ENCODE measurements around the gene DPYSL4. TPM values are rescaled to one million over a fixed set of nuclear protein-coding genes. Genes with fewer than 3 reads are reported as not detected.

DPYSL4 gene
- total RNA-seq, 2 donors from 2014 or later, result 4.1 to 22.6 TPM

GRCh38 chr10:132233501-132234085, 46.8 kb downstream of the DPYSL4 start:
- no peak overlapping the region for H3K27ac ChIP-seq
- H3K9me3 ChIP-seq, result no peaks in the 10 kb centered on the region
- TF ChIP-seq CTCF (IDR thresholded peaks at IDR 0.05), result no peak
- no peak for TF ChIP-seq POLR2AphosphoS5 (IDR thresholded peaks at IDR 0.05)
- no peak for TF ChIP-seq POLR2A (IDR thresholded peaks at IDR 0.05)
- no peaks in the 10 kb centered on the region for H3K27me3 ChIP-seq (replicated peaks; ENCODE audit: insufficient read depth)
- WGBS, result 77% methylated on average over 18 of the region's 18 CpGs
- no peaks in the 10 kb centered on the region for H3K4me1 ChIP-seq (replicated peaks)
- no peak overlapping the region for H3K4me3 ChIP-seq
- intact Hi-C loops (cut with DNase I), result no loop called here
- DNase-seq (ENCODE audit: low spot score), result no peak
- H3K36me3 ChIP-seq, result no peaks in the 10 kb centered on the region

GRCh38 chr10:132234860-132235259, 48.1 kb downstream of the DPYSL4 start:
- 93% methylated on average over 6 of the region's 6 CpGs for WGBS
- Histone ChIP-seq H3K9me3 (no peaks in the 10 kb centered on the region), H3K4me1 (replicated peaks) (no peaks in the 10 kb centered on the region), H3K4me3 (no peak overlapping the region), H3K27me3 (replicated peaks; ENCODE audit: insufficient read depth) (no peaks in the 10 kb centered on the region), H3K36me3 (no peaks in the 10 kb centered on the region), H3K27ac (no peak overlapping the region)
- DNase-seq (ENCODE audit: low spot score), result no peak
- intact Hi-C loops (cut with DNase I), result no loop called here
- no peak for TF ChIP-seq POLR2A (IDR thresholded peaks at IDR 0.05)
- no peak for TF ChIP-seq POLR2AphosphoS5 (IDR thresholded peaks at IDR 0.05)
- no peak for TF ChIP-seq CTCF (IDR thresholded peaks at IDR 0.05)

GRCh38 chr10:132236161-132236560, 49.4 kb downstream of the DPYSL4 start:
- no peak for DNase-seq (ENCODE audit: low spot score)
- Histone ChIP-seq H3K27me3 (replicated peaks; ENCODE audit: insufficient read depth) (no peaks in the 10 kb centered on the region), H3K27ac (no peak overlapping the region), H3K36me3 (no peaks in the 10 kb centered on the region), H3K4me1 (replicated peaks) (no peaks in the 10 kb centered on the region), H3K4me3 (no peak overlapping the region), H3K9me3 (no peaks in the 10 kb centered on the region)
- no peak for TF ChIP-seq POLR2AphosphoS5 (IDR thresholded peaks at IDR 0.05)
- 95% methylated on average over 21 of the region's 21 CpGs for WGBS
- intact Hi-C loops (cut with DNase I), result no loop called here

GRCh38 chr10:132236881-132237280, 50.1 kb downstream of the DPYSL4 start:
- no peak overlapping the region for H3K4me3 ChIP-seq
- no peak for TF ChIP-seq POLR2AphosphoS5 (IDR thresholded peaks at IDR 0.05)
- no peak for TF ChIP-seq CTCF (IDR thresholded peaks at IDR 0.05)
- no peak for TF ChIP-seq POLR2A (IDR thresholded peaks at IDR 0.05)
- no peaks in the 10 kb centered on the region for H3K9me3 ChIP-seq
- H3K4me1 ChIP-seq (replicated peaks), result no peaks in the 10 kb centered on the region
- no peak overlapping the region for H3K27ac ChIP-seq
- H3K27me3 ChIP-seq (replicated peaks; ENCODE audit: insufficient read depth), result no peaks in the 10 kb centered on the region
- no peaks in the 10 kb centered on the region for H3K36me3 ChIP-seq
- no peak for DNase-seq (ENCODE audit: low spot score)
- intact Hi-C loops (cut with DNase I), result no loop called here
- 90% methylated on average over 12 of the region's 13 CpGs for WGBS

GRCh38 chr10:132237396-132237795, 50.6 kb downstream of the DPYSL4 start:
- Histone ChIP-seq H3K27me3 (replicated peaks; ENCODE audit: insufficient read depth) (no peaks in the 10 kb centered on the region), H3K36me3 (no peaks in the 10 kb centered on the region), H3K4me1 (replicated peaks) (no peaks in the 10 kb centered on the region), H3K4me3 (no peak overlapping the region), H3K27ac (no peak overlapping the region), H3K9me3 (no peaks in the 10 kb centered on the region)
- no peak for DNase-seq (ENCODE audit: low spot score)
- TF ChIP-seq CTCF (IDR thresholded peaks at IDR 0.05) (no peak), POLR2A (IDR thresholded peaks at IDR 0.05) (no peak), POLR2AphosphoS5 (IDR thresholded peaks at IDR 0.05) (no peak)
- intact Hi-C loops (cut with DNase I), result no loop called here
- whole genome bisulfite sequencing, result 88% methylated on average over 15 of the region's 15 CpGs

All from prostate gland (tissue), 2 donors.